ENCODE measurements around the gene ATF7. TPM values are rescaled to one million over a fixed set of nuclear protein-coding genes. Genes with fewer than 3 reads are reported as not detected.

The ATF7 gene
- total RNA-seq, 1 experiment from 2014 or later = 26.9 TPM

DNA sequence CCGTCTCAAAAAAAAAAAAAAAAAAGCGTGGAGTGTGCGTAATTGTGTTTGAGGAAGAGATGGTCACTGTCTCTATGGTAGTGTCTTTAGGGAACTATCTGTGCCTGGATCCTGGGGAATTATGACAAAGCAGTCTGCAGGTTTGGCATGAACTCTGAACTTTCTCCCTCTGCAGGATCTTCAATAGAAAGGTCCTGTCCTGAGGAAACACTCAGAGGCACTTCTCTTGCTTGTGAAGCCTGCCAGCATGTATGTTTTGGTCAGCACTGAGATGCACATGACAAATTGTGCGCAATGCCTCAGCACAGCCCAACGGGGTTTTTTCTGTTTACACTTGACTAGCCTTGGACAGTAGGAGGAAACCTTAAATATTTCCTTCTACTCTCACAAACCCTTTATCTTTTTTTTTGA lies 46.6 kb downstream of the ATF7 start:
- DNase-seq = no peak
- H3K4me1 Mint-ChIP-seq (ENCODE audit: low read depth, unreplicated experiment) = no peaks in the 10 kb centered on the region

DNA sequence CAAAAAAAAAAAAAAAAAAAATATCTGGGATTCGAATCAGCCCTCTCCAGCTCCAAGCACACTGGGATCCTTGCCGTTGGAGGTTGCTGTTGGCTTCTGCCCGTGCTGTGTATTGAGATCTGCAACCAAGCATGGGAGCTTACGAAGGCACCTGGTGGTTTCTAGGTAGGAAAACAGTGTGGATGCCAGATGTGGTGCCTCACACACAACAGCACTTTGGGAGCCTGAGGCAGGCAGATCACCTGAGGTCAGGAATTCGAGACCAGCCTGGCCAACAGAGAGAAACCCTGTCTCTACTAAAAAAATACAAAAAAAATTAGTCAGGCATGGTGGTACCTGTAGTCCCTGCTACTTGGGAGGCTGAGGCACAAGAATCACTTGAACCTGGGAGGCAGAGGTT lies 47.4 kb downstream of the ATF7 start:
- Histone ChIP-seq H3K4me1 (no peaks in the 10 kb centered on the region), H3K36me3 (ENCODE audit: control insufficient read depth, insufficient read depth, low read length) (no peaks in the 10 kb centered on the region), H3K27me3 (replicated peaks; ENCODE audit: control insufficient read depth, insufficient read depth, low read length) (no peaks in the 10 kb centered on the region), H3K9me3 (no peaks in the 10 kb centered on the region), H3K4me3 (ENCODE audit: low read depth, low read length) (no peak overlapping the region)
- POLR2A ChIA-PET = no interaction called here
- DNase-seq = no peak
- H3K9me3 Mint-ChIP-seq (ENCODE audit: unreplicated experiment) = no peaks in the 10 kb centered on the region
- no TSS peak for BruUV-seq (replicated peaks)
- CTCF ChIA-PET = no interaction called here
- intact Hi-C loops (cut with micrococcal nuclease; ENCODE audit: unreplicated experiment) = no loop called here
- TF ChIP-seq, protein P1, sequence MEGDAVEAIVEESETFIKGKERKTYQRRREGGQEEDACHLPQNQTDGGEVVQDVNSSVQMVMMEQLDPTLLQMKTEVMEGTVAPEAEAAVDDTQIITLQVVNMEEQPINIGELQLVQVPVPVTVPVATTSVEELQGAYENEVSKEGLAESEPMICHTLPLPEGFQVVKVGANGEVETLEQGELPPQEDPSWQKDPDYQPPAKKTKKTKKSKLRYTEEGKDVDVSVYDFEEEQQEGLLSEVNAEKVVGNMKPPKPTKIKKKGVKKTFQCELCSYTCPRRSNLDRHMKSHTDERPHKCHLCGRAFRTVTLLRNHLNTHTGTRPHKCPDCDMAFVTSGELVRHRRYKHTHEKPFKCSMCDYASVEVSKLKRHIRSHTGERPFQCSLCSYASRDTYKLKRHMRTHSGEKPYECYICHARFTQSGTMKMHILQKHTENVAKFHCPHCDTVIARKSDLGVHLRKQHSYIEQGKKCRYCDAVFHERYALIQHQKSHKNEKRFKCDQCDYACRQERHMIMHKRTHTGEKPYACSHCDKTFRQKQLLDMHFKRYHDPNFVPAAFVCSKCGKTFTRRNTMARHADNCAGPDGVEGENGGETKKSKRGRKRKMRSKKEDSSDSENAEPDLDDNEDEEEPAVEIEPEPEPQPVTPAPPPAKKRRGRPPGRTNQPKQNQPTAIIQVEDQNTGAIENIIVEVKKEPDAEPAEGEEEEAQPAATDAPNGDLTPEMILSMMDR (IDR thresholded peaks at IDR 0.05; ENCODE audit: insufficient read depth in 1 of 2, low read depth in 1 of 2, low read length in 1 of 2, severe bottlenecking in 1 of 2, unreplicated experiment in 1 of 2) = no peak
- H3K36me3 Mint-ChIP-seq (ENCODE audit: insufficient read depth, unreplicated experiment) = peaks cover 8% of the 10 kb centered on the region
- no peaks in the 10 kb centered on the region for H3K4me1 Mint-ChIP-seq (ENCODE audit: low read depth, unreplicated experiment)
- no peak overlapping the region for H3K4me3 Mint-ChIP-seq (ENCODE audit: unreplicated experiment)
- no peak overlapping the region for H3K27ac Mint-ChIP-seq (ENCODE audit: unreplicated experiment)
- no peaks in the 10 kb centered on the region for H3K27me3 Mint-ChIP-seq (ENCODE audit: insufficient read depth, unreplicated experiment)

More for the DNA sequence above, 46.6 kb downstream of the ATF7 start:
- peaks cover 8% of the 10 kb centered on the region for H3K36me3 Mint-ChIP-seq (ENCODE audit: insufficient read depth, unreplicated experiment)
- no peaks in the 10 kb centered on the region for H3K9me3 Mint-ChIP-seq (ENCODE audit: unreplicated experiment)
- H3K4me3 ChIP-seq (ENCODE audit: low read depth, low read length) = no peak overlapping the region
- TF ChIP-seq, protein P1 (IDR thresholded peaks at IDR 0.05; ENCODE audit: insufficient read depth in 1 of 2, low read depth in 1 of 2, low read length in 1 of 2, severe bottlenecking in 1 of 2, unreplicated experiment in 1 of 2) = no peak
- intact Hi-C loops (cut with micrococcal nuclease; ENCODE audit: unreplicated experiment) = no loop called here
- H3K36me3 ChIP-seq (ENCODE audit: control insufficient read depth, insufficient read depth, low read length) = no peaks in the 10 kb centered on the region
- no peak overlapping the region for H3K4me3 Mint-ChIP-seq (ENCODE audit: unreplicated experiment)
- no peaks in the 10 kb centered on the region for H3K4me1 ChIP-seq
- POLR2A ChIA-PET = no interaction called here
- CTCF ChIA-PET = no interaction called here
- H3K27me3 Mint-ChIP-seq (ENCODE audit: insufficient read depth, unreplicated experiment) = no peaks in the 10 kb centered on the region
- H3K27ac Mint-ChIP-seq (ENCODE audit: unreplicated experiment) = no peak overlapping the region
- no peaks in the 10 kb centered on the region for H3K27me3 ChIP-seq (replicated peaks; ENCODE audit: control insufficient read depth, insufficient read depth, low read length)
- no TSS peak for BruUV-seq (replicated peaks)
- H3K9me3 ChIP-seq = no peaks in the 10 kb centered on the region

DNA sequence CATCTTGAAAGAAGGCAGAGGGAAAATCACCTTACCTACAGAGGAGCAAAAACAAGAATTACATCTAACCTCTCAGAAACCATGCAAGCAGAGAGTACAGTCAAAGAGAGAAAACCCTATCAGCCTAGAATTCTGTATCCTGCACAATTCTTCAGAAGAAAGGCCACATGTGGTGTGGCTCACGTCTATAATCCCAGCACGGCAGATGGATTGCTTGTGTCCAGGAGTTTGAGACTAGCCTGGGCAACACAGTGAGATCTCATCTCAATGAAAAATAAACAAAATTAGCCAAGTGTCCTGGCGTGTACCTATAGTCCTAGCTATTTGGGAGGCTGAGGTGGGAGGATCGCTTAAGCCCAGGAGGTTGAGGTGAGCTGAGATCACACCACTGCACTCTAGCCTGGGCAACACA lies 48.2 kb downstream of the ATF7 start:
- H3K9me3 Mint-ChIP-seq (ENCODE audit: unreplicated experiment) = no peaks in the 10 kb centered on the region
- TF ChIP-seq, protein P1 (IDR thresholded peaks at IDR 0.05; ENCODE audit: insufficient read depth in 1 of 2, low read depth in 1 of 2, low read length in 1 of 2, severe bottlenecking in 1 of 2, unreplicated experiment in 1 of 2) = no peak
- no peak overlapping the region for H3K27ac Mint-ChIP-seq (ENCODE audit: unreplicated experiment)
- no peak overlapping the region for H3K4me3 Mint-ChIP-seq (ENCODE audit: unreplicated experiment)
- no peaks in the 10 kb centered on the region for H3K4me1 ChIP-seq
- ChIA-PET CTCF (no interaction called here), POLR2A (no interaction called here)
- no peak for DNase-seq
- no peak overlapping the region for H3K4me3 ChIP-seq (ENCODE audit: low read depth, low read length)
- no peaks in the 10 kb centered on the region for H3K27me3 Mint-ChIP-seq (ENCODE audit: insufficient read depth, unreplicated experiment)
- BruUV-seq (replicated peaks) = no TSS peak
- no peaks in the 10 kb centered on the region for H3K36me3 ChIP-seq (ENCODE audit: control insufficient read depth, insufficient read depth, low read length)
- H3K36me3 Mint-ChIP-seq (ENCODE audit: insufficient read depth, unreplicated experiment) = peaks cover 8% of the 10 kb centered on the region
- no peaks in the 10 kb centered on the region for H3K4me1 Mint-ChIP-seq (ENCODE audit: low read depth, unreplicated experiment)
- no peaks in the 10 kb centered on the region for H3K9me3 ChIP-seq
- no peaks in the 10 kb centered on the region for H3K27me3 ChIP-seq (replicated peaks; ENCODE audit: control insufficient read depth, insufficient read depth, low read length)
- intact Hi-C loops (cut with micrococcal nuclease; ENCODE audit: unreplicated experiment) = no loop called here
